GM18951 (cell line): ENCODE data around the gene PLAAT3.
"Not testable (repeated sequence)": the region's sequence is repeated elsewhere in the genome, so short reads cannot be mapped to it uniquely, and the experiment has no call there.

Experiments used
- POLR2A ChIP-seq: IDR thresholded peaks from 4 replicates; pipeline ENCODE4 v1.6.1; 2011; ENCODE audit warnings: mild to moderate bottlenecking; ENCODE audit not compliant: insufficient read length, insufficient read depth; ENCODE audit errors: extremely low read depth
- in situ Hi-C: fragments of 300-500 bp; cut with MboI; formaldehyde crosslinking; loops from one replicate; pipeline ENCODE4 v1.12.0; 2022; ENCODE audit warnings: low sequenced_read_pairs, mixed read lengths, inconsistent platforms; ENCODE audit not compliant: unreplicated experiment

PLAAT3 gene

GRCh38 chr11:63532799-63533475 is 81.3 kb downstream of the PLAAT3 start:
- no peak for TF ChIP-seq POLR2A
- in situ Hi-C loops: no loop called here

GRCh38 chr11:63532117-63532516 is 82.1 kb downstream of the PLAAT3 start:
- no peak for TF ChIP-seq POLR2A
- in situ Hi-C loops: no loop called here

- in situ Hi-C loops: not testable (repeated sequence)
Observed at GRCh38 chr11:63531074-63531792, 83.0 kb downstream of the PLAAT3 start.

- no peak for TF ChIP-seq POLR2A
- in situ Hi-C loops: no loop called here
Observed at GRCh38 chr11:63530021-63530420, 84.2 kb downstream of the PLAAT3 start.

GRCh38 chr11:63529373-63529772 is 84.9 kb downstream of the PLAAT3 start:
- in situ Hi-C loops: not testable (repeated sequence)

GRCh38 chr11:63528729-63529278 is 85.4 kb downstream of the PLAAT3 start:
- in situ Hi-C loops: not testable (repeated sequence)

GRCh38 chr11:63528156-63528555 is 86.1 kb downstream of the PLAAT3 start:
- in situ Hi-C loops: not testable (repeated sequence)

GRCh38 chr11:63527667-63528066 is 86.6 kb downstream of the PLAAT3 start:
- in situ Hi-C loops: no loop called here
- no peak for TF ChIP-seq POLR2A
